Osteoblast (primary cell): ENCODE results near the gene FAM13A. TPM values are rescaled to one million over a fixed set of nuclear protein-coding genes. Genes with fewer than 3 reads are reported as not detected.

Source experiments
- DNase-seq: peaks from one replicate; pipeline ENCODE4 v3.0.0; 2011; ENCODE audit warnings: low spot score, mixed read lengths; ENCODE audit not compliant: insufficient read length; ENCODE audit errors: missing footprints
- H2AFZ ChIP-seq: 2 replicates; pipeline ENCODE4 v1.6.0; 2011; ENCODE audit warnings: mild to moderate bottlenecking, low read length
- H3K27ac ChIP-seq: 2 replicates; pipeline ENCODE4 v1.5.1; 2011; ENCODE audit warnings: mild to moderate bottlenecking, low read depth, low read length, moderate library complexity
- H3K27me3 ChIP-seq: 2 replicates; pipeline ENCODE4 v1.6.0; 2012; ENCODE audit warnings: mild to moderate bottlenecking, control low read depth, inconsistent platforms, low read length, moderate library complexity; ENCODE audit not compliant: insufficient read depth
- H3K36me3 ChIP-seq: 2 replicates; pipeline ENCODE4 v1.5.1; 2011; ENCODE audit warnings: mild to moderate bottlenecking, low read length, control low read depth, moderate library complexity; ENCODE audit not compliant: insufficient read depth
- H3K4me1 ChIP-seq: 2 replicates; pipeline ENCODE4 v1.5.1; 2011; ENCODE audit warnings: mild to moderate bottlenecking, low read length, control low read depth, moderate library complexity; ENCODE audit not compliant: insufficient read depth
- H3K4me2 ChIP-seq: 2 replicates; pipeline ENCODE4 v1.6.0; 2011; ENCODE audit warnings: mild to moderate bottlenecking, low read length; ENCODE audit not compliant: insufficient read depth
- H3K4me3 ChIP-seq: fragments of 200-600 bp; sonication (generic); 3 replicates; pipeline ENCODE4 v1.5.1; 2012; ENCODE audit warnings: mild to moderate bottlenecking, low read length, inconsistent platforms; ENCODE audit not compliant: insufficient read depth
- H3K79me2 ChIP-seq: 2 replicates; pipeline ENCODE4 v1.6.0; 2012; ENCODE audit warnings: mild to moderate bottlenecking, low read length, control low read depth, inconsistent platforms; ENCODE audit not compliant: insufficient read depth
- H3K9me3 ChIP-seq: 2 replicates; pipeline ENCODE4 v1.5.1; 2011; ENCODE audit warnings: low read depth, low read length, control low read depth
- H4K20me1 ChIP-seq: 2 replicates; pipeline ENCODE4 v1.6.0; 2012; ENCODE audit warnings: mild to moderate bottlenecking, low read length, control low read depth; ENCODE audit not compliant: insufficient read depth
- CTCF ChIP-seq: IDR thresholded peaks from 2 replicates; pipeline ENCODE4 v1.5.1; 2011; ENCODE audit warnings: mild to moderate bottlenecking, low read depth, low read length, moderate library complexity; ENCODE audit errors: extremely low read depth
- total RNA-seq: library from RNA; depleted of rRNA; stranded (reverse); fragments of >200 nt; gene quantifications from 2 replicates; pipeline ENCODE4 v1.2.3, GENCODE V29; 2012

FAM13A gene
- total RNA-seq, 1 donor: 18.8 TPM

GRCh38 chr4:88728146-88728545 lies 328.8 kb downstream of the FAM13A start:
- TF ChIP-seq CTCF: no peak
- Histone ChIP-seq H4K20me1 (no peaks in the 10 kb centered on the region), H3K27ac (no peak overlapping the region), H3K27me3 (no peaks in the 10 kb centered on the region), H3K4me2 (no peak overlapping the region), H3K36me3 (peaks cover 19% of the 10 kb centered on the region), H3K4me1 (peaks cover 6% of the 10 kb centered on the region), H3K9me3 (no peaks in the 10 kb centered on the region), H2AFZ (no peak overlapping the region), H3K79me2 (no peaks in the 10 kb centered on the region), H3K4me3 (no peak overlapping the region)
- no peak for DNase-seq

- Histone ChIP-seq H4K20me1 (no peaks in the 10 kb centered on the region), H3K4me2 (no peak overlapping the region), H3K9me3 (no peaks in the 10 kb centered on the region), H3K4me1 (peaks cover 6% of the 10 kb centered on the region), H3K36me3 (peaks cover 25% of the 10 kb centered on the region), H3K4me3 (no peak overlapping the region), H2AFZ (no peak overlapping the region), H3K27ac (no peak overlapping the region), H3K79me2 (no peaks in the 10 kb centered on the region), H3K27me3 (no peaks in the 10 kb centered on the region)
- no peak for DNase-seq
- TF ChIP-seq CTCF: no peak
Observed at GRCh38 chr4:88725986-88726385, 331.0 kb downstream of the FAM13A start.

- Histone ChIP-seq H3K4me1 (peaks cover 9% of the 10 kb centered on the region), H3K79me2 (no peaks in the 10 kb centered on the region), H3K27ac (no peak overlapping the region), H3K4me2 (no peak overlapping the region), H3K36me3 (peaks cover 19% of the 10 kb centered on the region), H3K4me3 (no peak overlapping the region), H2AFZ (no peak overlapping the region), H3K27me3 (no peaks in the 10 kb centered on the region), H3K9me3 (no peaks in the 10 kb centered on the region), H4K20me1 (no peaks in the 10 kb centered on the region)
- no peak for TF ChIP-seq CTCF
- no peak for DNase-seq
Observed at GRCh38 chr4:88725143-88725542, 331.8 kb downstream of the FAM13A start.

GRCh38 chr4:88724406-88724805 lies 332.6 kb downstream of the FAM13A start:
- Histone ChIP-seq H2AFZ (no peak overlapping the region), H3K4me2 (no peak overlapping the region), H3K79me2 (no peaks in the 10 kb centered on the region), H3K9me3 (no peaks in the 10 kb centered on the region), H4K20me1 (no peaks in the 10 kb centered on the region), H3K36me3 (peaks cover 15% of the 10 kb centered on the region), H3K4me1 (peaks cover 9% of the 10 kb centered on the region), H3K4me3 (no peak overlapping the region), H3K27me3 (no peaks in the 10 kb centered on the region), H3K27ac (no peak overlapping the region)
- no peak for DNase-seq
- no peak for TF ChIP-seq CTCF
